ENCODE results near the gene PAK1.

DNA sequence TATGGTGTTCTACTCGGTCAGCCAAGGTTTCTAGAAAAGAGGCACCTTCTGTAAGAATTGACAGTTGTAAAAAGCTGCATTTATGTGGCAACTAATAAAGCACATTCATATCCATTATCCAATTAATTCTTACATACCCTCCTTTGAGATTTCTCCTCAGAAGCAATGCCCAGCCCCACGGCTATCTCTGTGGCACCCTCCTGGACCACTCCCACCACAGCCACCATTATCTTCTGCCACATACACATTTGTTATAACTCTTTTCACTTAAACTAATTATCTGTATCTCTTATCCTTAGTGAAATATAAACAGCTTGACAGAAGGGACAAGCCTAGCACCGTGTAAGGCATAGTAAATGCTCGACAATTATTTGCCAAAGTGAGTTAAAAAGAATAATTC, 48.5 kb downstream of the PAK1 start:
- TF ChIP-seq CTCF (IDR thresholded peaks at IDR 0.05; ENCODE audit: low read length) = no peak
- TF ChIP-seq EZH2 (IDR thresholded peaks at IDR 0.05; ENCODE audit: borderline replicate concordance, low read length) = no peak
